Adrenal gland (tissue), 12 donors: ENCODE data around the gene ZNF831. TPM values are rescaled to one million over a fixed set of nuclear protein-coding genes. Genes with fewer than 3 reads are reported as not detected.

Experiments used
- DNase-seq, 7 donors: peaks; one replicate each; pipeline ENCODE4 v3.0.0-alpha.2; 2019 to 2020
- H3K27ac ChIP-seq, 5 donors: fragments of 200-600 bp; sonication (generic) in 4 of 5; 1 replicate in 3 of 5; 2 replicates in 2 of 5; pipeline versions ENCODE4 v1.5.1 to v1.8.0; 2016 to 2020; ENCODE audit warnings: mild to moderate bottlenecking in 1 of 5
- H3K27me3 ChIP-seq: fragments of 200-600 bp; 2 replicates; pipeline ENCODE4 v1.8.0; 2021
- H3K36me3 ChIP-seq, 2 donors: fragments of 200-600 bp; replicated peaks in 1 of 2; 1 replicate in 1 of 2; 2 replicates in 1 of 2; pipeline versions ENCODE4 v1.5.1 to v1.8.0; 2018 to 2022
- H3K4me1 ChIP-seq, 2 donors: fragments of 200-600 bp; replicated peaks in 1 of 2; 1 replicate in 1 of 2; 2 replicates in 1 of 2; pipeline versions ENCODE4 v1.5.1 to v1.8.0; 2018 to 2021
- H3K4me3 ChIP-seq, 4 donors: fragments of 200-600 bp; sonication (generic) in 3 of 4; one replicate each; pipeline ENCODE4 v1.5.1; 2016 to 2018
- H3K9me3 ChIP-seq, 3 donors: fragments of 200-600 bp; sonication (generic) in 1 of 3; replicated peaks in 1 of 3; 1 replicate in 2 of 3; 2 replicates in 1 of 3; pipeline versions ENCODE4 v1.5.1 to v1.8.0; 2016 to 2021
- CTCF ChIP-seq, 6 experiments: fragments of 450-650 bp in 4 of 6; fragments of 200-600 bp in 2 of 6; sonication (generic) in 1 of 6; IDR thresholded peaks; 1 replicate in 5 of 6; 2 replicates in 1 of 6; pipeline versions ENCODE4 v1.5.1 to v1.8.0; 2016 to 2021; ENCODE audit warnings: antibody characterized with exemption in 6 of 6, mild to moderate bottlenecking in 2 of 6, moderate library complexity in 1 of 6
- POLR2A ChIP-seq, 2 donors: fragments of 450-650 bp; IDR thresholded peaks; one replicate each; pipeline ENCODE4 v1.6.1; 2017; ENCODE audit warnings: antibody characterized with exemption in 2 of 2, mild to moderate bottlenecking in 2 of 2, moderate library complexity in 1 of 2
- WGBS, 4 donors: extraction: QIAGEN DNeasy Blood & Tissue Kit in 2 of 4; methylation state at CpG; one replicate each; pipeline versions ENCODE4 v1.1.5 to v1.1.7; 2013 to 2017; 5-methylcytosine and 5-hydroxymethylcytosine counted together
- intact Hi-C, 2 donors: fragments of 100-400 bp; cut with DNase I; formaldehyde crosslinking; loops; one replicate each; pipeline versions ENCODE4 v1.14.1 to v1.15.0; 2022 to 2023
- polyA plus RNA-seq, 3 donors: library from polyadenylated mRNA; stranded (reverse); fragments of 200-250 nt in 2 of 3; fragments of 350-450 nt in 1 of 3; fragmentation: Illumina TruSeq in 1 of 3; extraction: RNeasy Lipid Tissue Mini Kit (QIAGEN cat#74804) in 1 of 3; gene quantifications; one replicate each; pipeline ENCODE4 v1.2.3, GENCODE V29; 2013 to 2014
- total RNA-seq, 9 donors: library from RNA; depleted of rRNA in 4 of 9; stranded (reverse); fragments of >200 nt in 4 of 9; fragments of 120-200 nt in 1 of 9; fragmentation: NEBNext Ultra II Directional in 1 of 9; extraction: Animal tissue kit (Norgen Biotek cat#: 25700) in 1 of 9; gene quantifications; one replicate each; pipeline versions ENCODE4 v1.1.0 to v1.2.4, GENCODE V29; 2013 to 2023
- donor health status: healthy with polysubstance abuse.
- donor health status: Bipolar disorder and iron deficiency.
- donor health status: DM: yes; HTN: yes; CAD: no.
- donor health status: DM: no; HTN: no; CAD: no.
- donor health status: DM: no; HTN: no; CAD: no.
- donor health status: DM: yes; HTN: yes; CAD: no.

The ZNF831 gene
- total and polyA plus RNA-seq, 12 donors = 0.05 to 0.61 (median 0.15) TPM

DNA sequence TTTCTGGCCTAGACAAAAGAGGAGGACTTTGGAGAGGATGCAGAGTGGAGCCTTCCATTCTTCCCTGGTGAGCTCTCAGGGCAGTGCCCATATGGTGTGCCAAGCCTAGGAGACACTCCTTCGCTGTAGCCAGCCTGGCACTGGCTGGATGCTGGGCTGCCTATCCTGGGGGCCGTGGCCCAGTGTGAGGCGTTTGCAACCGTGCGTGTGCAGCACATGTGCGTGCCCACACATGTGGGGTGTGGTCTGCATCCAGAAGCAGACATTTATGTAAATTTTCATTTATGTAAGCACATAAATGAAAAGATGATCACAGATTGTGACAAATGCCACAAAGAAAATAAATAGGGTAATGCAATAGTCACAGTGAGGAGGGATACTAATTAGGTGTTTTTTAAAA is 35.8 kb upstream of the ZNF831 start:
- TF ChIP-seq CTCF (IDR thresholded peaks at IDR 0.05) (no peak), POLR2A (IDR thresholded peaks at IDR 0.05) (no peak)
- intact Hi-C loops = no loop called here
- Histone ChIP-seq H3K27me3 (no peaks in the 10 kb centered on the region), H3K9me3 (no peaks in the 10 kb centered on the region), H3K4me3 (no peak overlapping the region), H3K36me3 (no peaks in the 10 kb centered on the region), H3K27ac (no peak overlapping the region), H3K4me1 (no peaks in the 10 kb centered on the region)
- DNase-seq = no peak
- 87 to 93% (median 89%) methylated on average over 5 to 6 of the region's 6 CpGs for WGBS, 4 donors

- H3K9me3 ChIP-seq = no peaks in the 10 kb centered on the region
- no peaks in the 10 kb centered on the region for H3K27me3 ChIP-seq
- H3K27ac ChIP-seq = no peak overlapping the region
- no peak for TF ChIP-seq POLR2A (IDR thresholded peaks at IDR 0.05)
- no peak for TF ChIP-seq CTCF (IDR thresholded peaks at IDR 0.05)
- WGBS, 4 donors = 61 to 74% (median 68%) methylated on average over 5 to 6 of the region's 6 CpGs
- no peaks in the 10 kb centered on the region for H3K4me1 ChIP-seq
- no peaks in the 10 kb centered on the region for H3K36me3 ChIP-seq
- H3K4me3 ChIP-seq = no peak overlapping the region
- DNase-seq = peak in 1 of 7 donors; percentile 35
- intact Hi-C loops = no loop called here
Measured at GRCh38 chr20:59131551-59132285, 31.9 kb upstream of the ZNF831 start.

DNA sequence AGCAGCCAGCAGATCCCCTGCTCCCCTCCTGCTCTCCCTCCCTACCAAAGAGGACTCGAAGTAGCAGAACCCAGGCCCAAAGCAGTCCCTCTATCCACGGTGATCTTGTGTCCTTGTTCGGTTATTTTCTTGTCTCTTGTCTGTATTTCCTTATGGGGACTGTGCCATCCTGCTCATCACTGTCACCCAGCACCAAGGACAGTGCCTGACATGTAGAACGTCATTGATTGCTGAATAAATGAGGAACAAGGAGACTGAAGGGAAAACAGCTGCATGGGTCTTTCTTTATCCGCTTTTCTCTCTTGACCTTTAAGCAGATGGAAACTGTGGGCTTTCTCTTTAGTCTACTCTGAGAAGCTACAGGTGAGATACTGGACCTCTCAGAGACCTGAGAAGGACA is 29.4 kb upstream of the ZNF831 start:
- TF ChIP-seq POLR2A (IDR thresholded peaks at IDR 0.05) = no peak
- TF ChIP-seq CTCF (IDR thresholded peaks at IDR 0.05) = no peak
- Histone ChIP-seq H3K4me3 (no peak overlapping the region), H3K9me3 (no peaks in the 10 kb centered on the region), H3K4me1 (no peaks in the 10 kb centered on the region), H3K27me3 (no peaks in the 10 kb centered on the region), H3K27ac (no peak overlapping the region), H3K36me3 (no peaks in the 10 kb centered on the region)
- intact Hi-C loops = no loop called here
- 64 to 68% (median 66%) methylated on average over 5 of the region's 5 CpGs for WGBS, 4 donors
- no peak for DNase-seq

GRCh38 chr20:59135093-59135492 is 28.5 kb upstream of the ZNF831 start:
- DNase-seq = no peak
- H3K27me3 ChIP-seq = no peaks in the 10 kb centered on the region
- no peaks in the 10 kb centered on the region for H3K9me3 ChIP-seq
- intact Hi-C loops = no loop called here
- no peak for TF ChIP-seq CTCF (IDR thresholded peaks at IDR 0.05)
- no peak for TF ChIP-seq POLR2A (IDR thresholded peaks at IDR 0.05)
- H3K4me1 ChIP-seq = no peaks in the 10 kb centered on the region
- no peak overlapping the region for H3K4me3 ChIP-seq
- H3K36me3 ChIP-seq = no peaks in the 10 kb centered on the region
- 70 to 84% (median 80%) methylated on average over 3 of the region's 3 CpGs for WGBS, 4 donors
- H3K27ac ChIP-seq = no peak overlapping the region
